Gastrocnemius medialis (tissue), 4 donors: ENCODE data around the gene FBXL7.

Source experiments
- CTCF ChIP-seq, 5 experiments: fragments of 450-650 bp in 3 of 5; fragments of 200-600 bp in 2 of 5; sonication (generic) in 2 of 5; IDR thresholded peaks in 4 of 5; conservative IDR thresholded peaks in 1 of 5; 1 replicate in 4 of 5; 2 replicates in 1 of 5; pipeline ENCODE4 v1.5.1; 2016 to 2019; ENCODE audit warnings: antibody characterized with exemption in 5 of 5, mild to moderate bottlenecking in 3 of 5, moderate library complexity in 3 of 5
- POLR2A ChIP-seq, 2 donors: fragments of 450-650 bp; IDR thresholded peaks; one replicate each; pipeline ENCODE4 v1.6.1; 2017; ENCODE audit warnings: antibody characterized with exemption in 2 of 2, mild to moderate bottlenecking in 2 of 2, moderate library complexity in 2 of 2

DNA sequence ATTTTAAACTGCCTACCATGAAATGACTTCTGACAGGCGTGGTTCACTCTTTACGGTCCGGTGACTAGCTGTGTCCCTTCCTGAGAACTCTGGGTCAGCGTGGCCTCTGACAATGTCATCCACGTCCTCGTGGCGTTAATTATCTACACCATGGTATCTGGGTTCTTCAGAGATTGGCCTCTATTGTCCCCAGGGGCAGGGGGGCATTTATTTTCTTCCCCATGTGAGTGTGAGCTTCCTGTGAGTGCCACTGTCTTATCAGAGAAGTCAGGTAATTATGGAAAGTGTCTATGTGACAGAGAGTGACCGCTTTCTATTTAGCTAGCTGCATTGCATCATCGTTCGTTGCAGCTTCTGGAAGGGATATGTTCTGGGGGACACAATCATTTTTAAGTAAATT lies 77.2 kb downstream of the FBXL7 start:
- TF ChIP-seq CTCF (IDR thresholded peaks at IDR 0.05 in 4 of 5, conservative IDR thresholded peaks at IDR 0.05 in 1 of 5), result no peak
- TF ChIP-seq POLR2A (IDR thresholded peaks at IDR 0.05), result no peak
